B cell (primary cell): Measurements from ENCODE around the gene KIF4A.

ENCODE experiments used
- CTCF ChIP-seq: fragments of 200-600 bp; IDR thresholded peaks from one replicate; pipeline ENCODE4 v1.8.0; 2022; ENCODE audit warnings: antibody characterized with exemption, mild to moderate bottlenecking
- EZH2 ChIP-seq: IDR thresholded peaks from 2 replicates; pipeline ENCODE4 v1.6.1; 2012; ENCODE audit warnings: borderline replicate concordance, low read depth, mild to moderate bottlenecking, moderate library complexity, low read length; ENCODE audit not compliant: insufficient read depth, poor library complexity, severe bottlenecking

GRCh38 chrX:70360366-70360765 is 70.5 kb downstream of the KIF4A start:
- no peak for TF ChIP-seq CTCF
- TF ChIP-seq EZH2 = no peak
